Kidney glomerular epithelial cell (primary cell): ENCODE results near the gene NRROS.

Experiments used
- DNase-seq: peaks from one replicate; lab custom pipeline; 2025; lab: John Stamatoyannopoulos, UW

Gene NRROS

DNA sequence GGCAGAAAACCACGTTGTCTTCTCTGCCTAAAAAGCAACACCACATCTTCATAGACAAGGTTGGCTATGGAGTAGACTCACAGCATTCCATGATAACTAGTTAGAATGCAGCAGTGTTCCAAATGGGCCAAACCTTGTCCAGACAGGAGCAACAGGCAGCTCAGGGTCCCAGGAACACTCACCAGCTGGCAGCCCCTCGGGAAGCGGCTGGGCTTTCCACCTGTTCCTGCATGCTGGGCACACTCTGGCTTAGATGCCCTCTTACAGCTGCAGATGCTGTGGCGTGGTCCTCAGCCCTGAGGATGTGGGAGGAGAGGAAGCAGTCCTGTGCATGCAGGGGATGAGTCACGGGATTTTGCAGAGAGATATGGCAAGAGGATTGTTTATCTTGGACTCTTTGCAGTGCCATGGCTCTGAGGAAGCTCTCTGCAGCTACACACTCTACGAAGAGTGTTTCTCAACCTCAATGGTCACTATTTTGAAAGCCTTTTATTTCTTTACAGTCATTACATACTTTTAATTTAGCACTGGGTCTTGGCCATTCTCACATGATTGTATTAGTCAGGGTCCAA, 11.3 kb downstream of the NRROS start:
- DNase-seq: peak; percentile 93

DNA sequence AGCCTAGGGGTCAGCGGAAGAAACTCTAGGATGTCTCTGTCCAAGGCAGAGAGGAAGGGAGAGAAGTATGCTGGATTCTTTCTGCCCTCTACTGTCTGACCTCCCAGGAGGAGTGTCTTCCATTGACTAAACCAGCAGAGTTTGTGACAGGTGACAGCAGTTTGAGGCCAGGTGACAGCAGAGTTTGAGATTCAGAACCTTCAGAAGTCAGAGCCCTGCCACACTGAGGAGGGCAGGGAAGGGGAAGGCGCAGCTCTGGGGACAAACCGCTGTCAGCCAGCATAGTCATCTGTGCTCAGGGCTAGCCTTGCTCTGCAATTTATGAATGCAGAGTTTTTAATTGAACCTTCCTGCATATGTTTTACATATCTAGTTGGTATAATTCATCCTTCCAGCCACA, 12.3 kb downstream of the NRROS start:
- DNase-seq: no peak

- DNase-seq: no peak
Observed at GRCh38 chr3:196652961-196653795, 13.7 kb downstream of the NRROS start.

DNA sequence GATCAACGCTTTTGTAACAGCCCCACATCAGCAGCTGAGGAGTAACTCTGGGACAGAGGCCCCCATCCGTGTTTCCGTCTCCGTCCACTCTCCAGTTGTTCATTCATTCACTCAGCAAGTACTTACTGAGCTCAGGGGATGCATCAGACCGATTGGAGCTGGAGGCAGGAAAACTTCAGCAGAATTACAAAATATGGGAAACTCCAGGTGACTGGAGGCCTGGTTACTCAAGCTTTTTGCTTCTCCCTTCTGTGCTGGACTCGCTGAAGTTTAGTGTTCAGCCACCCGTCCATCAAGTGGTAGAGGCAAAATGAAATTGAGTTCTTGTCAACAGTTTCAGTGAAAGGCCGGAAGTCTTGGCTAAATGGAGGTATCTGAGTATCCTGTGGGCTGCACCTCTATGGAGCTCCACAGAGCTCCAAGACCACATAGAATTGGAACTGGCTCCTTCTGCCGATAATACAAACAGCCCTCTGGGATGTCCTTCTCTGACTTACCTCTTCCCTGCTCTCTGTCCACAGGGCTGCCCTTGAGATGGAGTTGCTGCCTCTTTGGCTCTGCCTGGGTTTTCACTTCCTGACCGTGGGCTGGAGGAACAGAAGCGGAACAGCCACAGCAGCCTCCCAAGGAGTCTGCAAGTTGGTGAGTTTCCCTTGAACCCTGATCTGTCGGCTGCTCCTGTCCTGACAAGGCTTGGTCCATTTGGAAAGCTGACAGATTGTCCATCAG, 14.7 kb downstream of the NRROS start:
- no peak for DNase-seq

GRCh38 chr3:196654735-196655090, 15.2 kb downstream of the NRROS start:
- DNase-seq: peak; percentile 75

DNA sequence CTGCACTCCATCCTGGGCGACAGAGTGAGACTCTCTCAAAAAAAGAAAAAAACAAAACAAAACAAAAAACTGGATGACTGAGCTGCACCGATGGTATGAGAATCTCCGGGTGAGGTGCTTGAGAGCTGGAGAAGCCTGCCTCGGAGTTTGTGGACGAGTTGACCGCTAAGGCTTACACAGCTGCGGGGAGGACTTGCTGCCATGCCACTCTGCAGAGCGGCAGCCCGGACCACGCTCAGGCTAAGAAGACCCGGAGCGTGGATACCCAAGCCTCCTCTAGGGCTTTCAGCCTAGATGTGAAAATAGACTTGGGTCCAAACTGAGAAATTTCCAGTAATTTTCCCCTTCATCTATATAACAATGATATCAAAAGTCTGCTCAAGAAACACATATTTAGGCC, 16.0 kb downstream of the NRROS start:
- no peak for DNase-seq

GRCh38 chr3:196656213-196656612, 16.7 kb downstream of the NRROS start:
- DNase-seq: no peak

DNA sequence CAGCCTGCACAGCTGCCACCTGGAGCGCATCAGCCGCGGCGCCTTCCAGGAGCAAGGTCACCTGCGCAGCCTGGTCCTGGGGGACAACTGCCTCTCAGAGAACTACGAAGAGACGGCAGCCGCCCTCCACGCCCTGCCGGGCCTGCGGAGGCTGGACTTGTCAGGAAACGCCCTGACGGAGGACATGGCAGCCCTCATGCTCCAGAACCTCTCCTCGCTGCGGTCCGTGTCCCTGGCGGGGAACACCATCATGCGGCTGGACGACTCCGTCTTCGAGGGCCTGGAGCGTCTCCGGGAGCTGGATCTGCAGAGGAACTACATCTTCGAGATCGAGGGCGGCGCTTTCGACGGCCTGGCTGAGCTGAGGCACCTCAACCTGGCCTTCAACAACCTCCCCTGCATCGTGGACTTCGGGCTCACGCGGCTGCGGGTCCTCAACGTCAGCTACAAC, 20.4 kb downstream of the NRROS start:
- DNase-seq: no peak

GRCh38 chr3:196660381-196661166, 21.1 kb downstream of the NRROS start:
- no peak for DNase-seq

- no peak for DNase-seq
Observed at GRCh38 chr3:196661400-196661799, 21.9 kb downstream of the NRROS start.

- no peak for DNase-seq
Observed at GRCh38 chr3:196662033-196662432, 22.5 kb downstream of the NRROS start.

DNA sequence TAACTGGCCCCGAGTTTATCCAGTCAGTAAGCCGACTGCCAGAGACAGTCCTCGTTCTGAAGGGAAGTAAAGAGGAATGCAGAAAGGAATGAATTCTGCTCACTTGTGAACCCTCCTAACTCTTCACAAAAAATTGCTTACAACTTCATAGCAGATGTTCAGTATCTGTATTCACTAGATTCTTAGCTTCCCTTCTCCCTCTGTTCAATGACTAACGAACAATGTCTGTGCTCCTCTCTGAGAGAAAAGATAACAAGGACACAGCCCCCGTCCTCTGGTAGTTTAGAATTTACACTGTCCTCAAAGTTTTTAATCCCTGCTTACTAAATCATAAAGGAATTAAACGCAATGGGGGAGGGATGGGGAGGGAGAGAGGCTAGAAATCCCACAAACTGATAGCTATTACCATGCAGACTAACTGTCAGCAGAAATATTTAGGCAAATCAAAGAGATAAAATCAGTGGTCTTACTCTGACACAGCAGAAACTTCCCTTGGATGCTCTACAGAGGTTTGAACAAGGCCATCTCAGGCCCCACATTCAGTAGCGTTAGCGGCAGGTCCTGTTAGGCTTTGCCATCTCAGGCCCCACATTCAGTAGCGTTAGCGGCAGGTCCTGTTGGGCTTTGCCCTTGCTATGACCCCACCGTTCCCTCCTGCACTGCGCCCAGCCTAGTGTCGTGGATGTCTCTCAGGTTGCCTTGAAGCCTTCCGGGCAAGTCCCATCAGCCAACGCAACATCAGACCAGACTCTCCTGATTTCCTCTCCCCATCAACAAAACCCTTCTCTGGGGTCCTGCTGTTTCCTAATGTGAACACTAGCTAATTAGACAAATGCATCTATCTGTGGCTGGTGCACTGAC, 23.4 kb downstream of the NRROS start:
- no peak for DNase-seq

GRCh38 chr3:196666001-196666867, 26.7 kb downstream of the NRROS start:
- DNase-seq: no peak

DNA sequence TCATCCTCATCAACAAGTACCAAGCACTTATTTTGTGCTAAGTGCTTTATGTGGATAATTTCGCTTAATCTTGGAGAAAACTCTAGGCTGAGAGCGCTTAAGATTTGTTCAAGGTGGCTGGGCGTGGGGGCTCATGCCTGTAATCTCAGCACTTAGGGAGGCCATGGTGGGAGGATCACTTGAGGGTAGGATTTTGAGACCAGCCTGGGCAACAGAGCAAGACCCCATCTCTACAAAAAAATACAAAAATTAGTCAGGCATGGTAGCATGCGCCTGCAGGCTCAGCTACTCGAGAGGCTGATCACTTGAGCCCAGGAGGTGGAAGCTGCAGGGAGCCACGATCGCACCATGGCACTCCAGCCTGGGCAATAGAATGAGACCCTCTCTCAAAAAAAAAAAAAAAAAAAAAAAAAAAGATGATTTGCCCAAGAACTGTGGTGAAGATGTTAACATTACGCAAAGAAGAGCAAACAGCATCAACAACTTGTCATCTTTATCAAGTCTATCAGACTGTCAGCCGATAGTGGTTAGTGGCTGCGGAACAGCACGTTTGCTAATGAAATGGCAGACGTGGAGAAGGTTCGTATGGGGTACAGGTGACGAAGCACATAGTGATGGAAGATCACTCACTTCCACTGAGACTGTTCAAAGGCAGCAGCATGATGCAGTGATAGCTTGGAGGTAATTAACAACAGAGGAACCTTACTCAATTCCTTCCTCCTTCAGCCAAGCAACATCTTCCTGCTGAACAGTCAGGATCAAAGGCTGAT, 27.7 kb downstream of the NRROS start:
- no peak for DNase-seq

GRCh38 chr3:196670339-196670738, 30.8 kb downstream of the NRROS start:
- no peak for DNase-seq

DNA sequence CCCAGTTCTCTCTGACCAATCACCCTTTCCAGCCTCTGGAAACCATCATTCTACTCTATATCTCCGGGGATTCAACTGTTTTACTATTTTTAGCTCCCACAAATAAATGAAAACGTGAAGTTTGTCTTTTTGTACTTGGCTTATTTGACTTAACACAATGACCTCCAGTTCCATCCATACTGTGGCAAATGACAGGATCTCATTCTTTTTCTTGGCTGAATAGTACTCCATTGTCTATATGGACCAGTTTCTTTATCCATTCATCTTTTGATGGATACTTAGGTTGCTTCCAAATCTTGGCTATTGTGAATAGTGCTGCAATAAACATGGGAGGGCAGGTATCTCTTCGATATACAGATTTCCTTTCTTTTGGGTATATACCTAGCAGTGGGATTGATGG, 34.1 kb downstream of the NRROS start:
- no peak for DNase-seq

- DNase-seq: no peak
Observed at GRCh38 chr3:196677353-196677752, 37.9 kb downstream of the NRROS start.

- DNase-seq: no peak
Observed at GRCh38 chr3:196677931-196678330, 38.4 kb downstream of the NRROS start.

- DNase-seq: peak; percentile 62
Observed at GRCh38 chr3:196684548-196685407, 45.3 kb downstream of the NRROS start.
